ENCODE measurements around the gene LRG1.
"Not testable (repeated sequence)": the region's sequence is repeated elsewhere in the genome, so short reads cannot be mapped to it uniquely, and the experiment has no call there.

The LRG1 gene

DNA sequence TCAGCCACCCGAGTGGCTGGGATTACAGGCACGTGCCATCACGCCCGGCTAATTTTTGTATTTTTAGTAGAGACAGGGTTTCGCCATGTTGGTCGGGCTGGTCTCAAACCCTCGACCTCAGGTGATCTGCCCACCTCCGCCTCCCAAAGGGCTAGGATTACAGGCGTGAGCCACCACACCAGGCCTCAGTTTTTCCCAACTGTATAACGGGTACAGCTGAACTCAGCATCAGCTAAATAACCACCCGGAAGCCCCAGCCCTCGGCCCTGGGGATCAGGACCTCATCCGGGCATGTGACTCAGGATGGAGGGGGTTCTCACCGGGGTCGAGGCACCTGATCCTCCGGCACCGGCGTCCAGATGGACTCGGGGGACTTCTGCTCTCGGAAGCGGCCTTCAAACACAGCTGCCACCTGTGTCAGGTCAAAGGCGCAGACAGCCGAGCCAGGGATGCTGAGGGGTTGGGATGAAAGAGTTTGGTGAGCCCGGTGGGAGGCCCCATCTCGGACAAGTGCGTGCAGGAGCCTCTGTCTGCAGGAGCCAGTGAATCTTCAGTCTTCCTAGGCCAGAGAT, 10.7 kb upstream of the LRG1 start:
- no peak for DNase-seq (ENCODE audit: low spot score)

DNA sequence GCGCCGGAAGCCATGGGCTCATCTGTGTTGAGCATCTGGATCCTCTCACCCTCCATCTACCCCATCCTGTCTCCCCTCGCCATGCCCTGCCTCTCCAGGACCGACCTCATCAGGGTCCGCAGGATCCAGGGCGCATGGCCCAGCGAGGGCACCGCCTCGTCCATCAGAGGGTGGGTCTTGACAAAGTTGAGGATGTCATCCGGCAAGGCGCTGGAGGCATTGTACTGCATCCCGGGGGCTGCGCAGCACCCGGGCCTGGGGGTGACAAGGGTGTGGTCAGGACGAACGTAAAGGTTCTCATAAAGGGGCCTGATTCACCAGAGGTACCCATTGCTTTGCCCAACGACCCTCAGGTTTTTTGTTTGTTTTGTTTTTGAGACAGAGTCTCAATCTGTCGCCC, 10.2 kb upstream of the LRG1 start:
- DNase-seq (ENCODE audit: low spot score), result no peak

DNA sequence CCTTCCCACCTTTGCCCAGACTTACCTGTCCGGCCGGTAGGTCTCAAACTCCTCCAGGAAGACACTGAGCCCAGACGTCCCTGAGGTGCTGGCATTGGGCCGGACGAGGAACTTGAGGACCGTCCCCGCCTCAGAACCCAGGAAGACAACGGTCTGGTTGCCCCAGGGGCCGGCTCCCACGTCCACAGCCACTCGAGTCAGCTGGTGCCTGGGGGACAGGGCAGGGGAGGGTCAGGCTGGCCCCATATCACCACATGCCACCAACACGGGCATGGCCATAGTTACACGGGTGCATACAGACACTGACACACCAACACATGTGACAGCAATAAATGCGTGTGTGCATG, 8.4 kb upstream of the LRG1 start:
- no peak for DNase-seq (ENCODE audit: low spot score)

- DNase-seq (ENCODE audit: low spot score), result no peak
Observed at GRCh38 chr19:4547303-4548237, 7.7 kb upstream of the LRG1 start.

GRCh38 chr19:4543842-4544647, 4.2 kb upstream of the LRG1 start:
- no peak for DNase-seq (ENCODE audit: low spot score)

- no peak for DNase-seq (ENCODE audit: low spot score)
Observed at GRCh38 chr19:4542896-4543841, 3.3 kb upstream of the LRG1 start.

GRCh38 chr19:4541806-4542145, 1.9 kb upstream of the LRG1 start:
- not testable (repeated sequence) for DNase-seq (ENCODE audit: low spot score)

- no peak for DNase-seq (ENCODE audit: low spot score)
Observed at GRCh38 chr19:4541114-4541805, 1.4 kb upstream of the LRG1 start.

DNA sequence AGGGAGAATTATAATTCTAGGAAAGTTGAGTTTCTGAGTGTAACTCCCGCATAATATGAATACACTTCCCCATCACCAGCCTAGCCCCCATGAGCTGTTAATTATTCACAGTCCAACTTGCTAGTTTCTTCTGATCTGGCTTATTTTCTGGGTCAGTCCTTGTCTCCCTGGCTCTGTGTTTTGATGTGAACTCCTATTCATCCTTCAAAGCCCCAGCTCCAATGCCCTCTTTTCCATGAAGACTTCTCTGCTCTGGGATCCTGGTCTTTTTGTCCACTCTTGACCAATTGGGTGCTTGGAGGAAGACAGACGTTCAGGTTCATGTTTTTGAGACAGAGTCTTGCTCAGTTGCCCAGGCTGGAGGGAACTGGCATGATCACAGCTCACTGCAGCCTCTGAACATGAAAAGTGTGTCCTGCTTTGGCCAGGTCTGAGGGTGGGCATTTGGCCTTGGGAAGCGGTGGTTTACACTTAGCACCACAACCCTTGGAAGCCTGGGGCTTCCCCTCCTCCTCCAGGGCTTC, 605 bp downstream of the LRG1 start:
- no peak for DNase-seq (ENCODE audit: low spot score)

DNA sequence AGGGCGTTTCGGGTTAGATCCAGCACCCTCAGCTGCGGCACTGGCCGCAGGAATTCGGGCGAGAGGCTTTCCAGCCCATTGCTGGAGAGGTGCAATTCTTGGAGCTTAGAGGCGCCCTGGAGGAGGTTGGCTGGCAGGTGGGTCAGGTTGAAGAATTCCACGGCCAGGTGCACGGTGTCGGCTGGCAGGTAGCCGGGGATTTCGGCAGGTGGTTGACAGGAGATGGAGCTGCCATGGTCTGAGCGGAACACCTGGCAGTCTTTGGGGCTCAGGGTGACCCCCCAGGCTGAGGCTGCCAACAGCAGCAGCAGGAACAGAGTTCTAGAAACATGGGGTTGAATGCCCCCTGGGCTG, 1.3 kb downstream of the LRG1 start:
- no peak for DNase-seq (ENCODE audit: low spot score)

DNA sequence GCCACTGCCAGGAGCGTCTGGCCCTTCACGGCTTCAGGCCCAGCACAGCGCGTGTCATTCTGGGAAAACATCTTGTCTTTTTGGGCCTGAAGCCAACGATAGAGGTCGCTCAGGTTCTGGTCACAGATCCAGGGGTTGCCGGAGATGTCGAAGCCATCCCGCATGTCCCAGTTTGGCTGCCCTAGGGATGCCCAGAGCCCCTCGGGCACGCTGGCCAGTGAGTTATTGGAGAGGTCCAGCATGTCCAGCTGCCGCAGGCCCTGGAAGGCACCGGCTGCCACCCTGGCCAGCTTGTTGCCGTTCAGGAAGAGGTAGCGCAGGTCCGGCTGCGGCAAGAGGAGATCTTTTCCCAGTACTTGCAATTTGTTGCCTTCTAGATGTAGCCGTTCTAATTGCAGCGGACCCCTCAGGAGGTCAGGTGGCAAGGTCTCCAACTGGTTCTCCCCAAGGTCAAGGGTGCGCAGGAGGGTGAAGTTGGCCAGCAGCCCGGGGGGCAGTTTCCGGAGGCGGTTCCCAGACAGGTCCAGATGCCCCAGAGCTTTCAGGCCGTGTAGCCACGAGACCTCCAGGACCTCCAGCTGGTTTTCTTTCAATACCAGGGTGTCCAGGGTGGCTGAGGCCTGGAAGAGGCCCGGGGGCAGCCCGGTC, 1.8 kb downstream of the LRG1 start:
- DNase-seq (ENCODE audit: low spot score), result no peak

DNA sequence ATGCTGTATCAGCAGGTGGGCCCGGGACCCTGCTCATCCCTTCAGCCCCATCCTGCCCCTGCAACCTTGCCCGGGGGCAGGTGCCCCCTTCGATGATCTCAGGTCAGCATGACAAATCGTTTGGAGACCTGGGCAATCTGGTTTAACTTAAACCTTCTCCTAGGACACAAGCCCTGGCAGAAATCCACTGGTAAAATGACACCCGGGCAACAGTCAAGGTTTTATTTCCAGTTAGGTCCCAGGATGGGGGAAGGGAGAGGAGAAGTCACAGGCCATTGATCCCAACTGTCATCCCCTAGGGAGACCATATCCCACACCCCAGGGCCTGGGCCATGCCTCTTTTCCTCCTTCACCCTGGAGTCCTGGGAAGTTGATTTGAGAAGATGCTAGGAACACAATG, 3.0 kb downstream of the LRG1 start:
- DNase-seq (ENCODE audit: low spot score), result no peak

DNA sequence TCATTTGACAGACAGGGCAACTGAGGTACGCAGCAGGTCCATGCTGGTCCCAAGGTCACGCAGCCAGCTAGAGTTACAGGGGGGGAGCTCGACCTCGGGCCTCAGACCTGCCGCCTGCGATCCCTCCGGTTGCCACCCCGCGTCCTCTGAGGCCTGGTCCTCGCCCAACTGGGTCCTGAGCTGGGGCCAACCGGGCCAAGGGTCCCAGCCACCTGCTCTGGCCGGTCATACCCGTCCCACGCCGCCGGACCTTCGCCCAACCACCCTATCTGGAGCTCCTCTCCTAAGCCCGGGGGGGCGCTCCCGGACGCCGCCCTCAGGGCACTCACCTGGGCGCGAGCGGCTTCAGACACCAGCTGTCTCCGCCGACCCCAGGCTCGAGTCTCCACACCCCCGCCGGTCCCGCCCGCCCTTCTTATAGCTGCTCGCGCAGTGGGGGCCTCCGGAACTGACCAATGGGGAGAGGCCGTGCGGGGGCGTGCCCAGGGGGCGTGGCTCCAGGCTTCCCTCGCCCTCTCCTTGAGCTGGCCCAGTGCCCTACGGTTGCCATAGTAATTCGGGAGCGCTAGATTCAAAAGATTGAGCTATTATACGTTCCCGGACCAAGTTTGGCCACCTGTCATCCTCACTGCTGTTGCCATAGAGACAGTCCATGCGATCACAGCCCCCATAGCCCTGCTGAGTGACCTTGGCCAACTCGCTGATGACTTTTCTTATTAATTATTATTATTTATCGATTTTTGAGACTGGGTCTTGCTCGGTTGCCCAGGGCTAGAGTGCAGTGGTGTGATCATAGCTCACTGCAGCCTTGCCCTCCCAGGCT, 4.8 kb downstream of the LRG1 start, which contains the start of gene PLIN5:
TSS of gene PLIN5 (minus strand) at position 389 of the 823 bp plus-strand sequence. CDS start 1,150 bp downstream, outside the sequence.
- peak; percentile 77 for DNase-seq (ENCODE audit: low spot score)

DNA sequence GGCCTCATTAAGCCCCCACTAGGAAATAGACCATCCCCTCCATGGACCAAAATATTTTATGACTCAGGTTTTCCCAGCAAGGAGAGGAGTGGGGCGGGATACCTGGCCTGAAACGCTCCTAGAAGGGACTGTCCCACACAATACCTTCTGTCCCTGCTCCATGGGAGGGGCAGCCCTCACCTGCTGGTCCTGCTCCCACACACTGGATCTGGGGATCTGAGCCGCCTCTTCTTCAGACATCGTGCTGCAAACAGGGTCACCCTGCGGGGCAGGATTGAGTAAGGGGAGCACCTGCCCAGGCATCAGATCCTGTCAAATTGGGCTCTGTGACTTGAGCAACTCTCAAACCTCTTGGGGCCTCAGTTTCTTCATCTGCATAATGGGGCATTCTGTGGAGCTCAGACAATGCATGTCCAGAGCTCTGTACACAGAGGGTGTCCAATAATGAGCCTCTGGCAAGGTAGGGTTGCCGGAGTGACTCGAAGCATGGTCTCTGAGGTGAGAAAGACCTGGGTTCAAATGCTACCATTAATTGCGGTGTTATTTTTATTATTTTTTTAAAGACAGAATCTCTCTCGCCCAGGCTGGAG, 5.9 kb downstream of the LRG1 start:
- no peak for DNase-seq (ENCODE audit: low spot score)

GRCh38 chr19:4533334-4533733, 6.5 kb downstream of the LRG1 start:
- DNase-seq (ENCODE audit: low spot score), result no peak

GRCh38 chr19:4531562-4532165, 8.2 kb downstream of the LRG1 start:
- no peak for DNase-seq (ENCODE audit: low spot score)

GRCh38 chr19:4529924-4530522, 9.8 kb downstream of the LRG1 start:
- DNase-seq (ENCODE audit: low spot score), result no peak

DNA sequence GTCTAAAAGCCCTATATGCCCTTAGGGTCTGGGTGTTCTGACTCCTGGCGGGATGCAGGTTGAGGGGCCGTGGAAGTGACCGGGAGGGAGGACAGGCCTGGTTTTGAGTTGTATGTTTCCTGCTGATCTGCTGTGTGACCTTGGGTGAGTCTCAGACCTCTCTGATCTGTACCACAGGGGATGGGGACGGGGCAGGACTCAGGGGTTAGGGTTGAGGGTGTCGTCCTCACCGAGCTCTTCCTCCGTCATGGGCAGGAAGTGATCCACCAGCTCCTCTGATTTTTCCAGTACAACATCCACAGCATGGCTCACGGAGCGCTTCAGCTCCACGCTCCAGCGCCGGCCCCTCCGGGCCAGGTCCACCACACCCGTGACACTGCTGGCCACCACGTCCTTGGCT, 11.0 kb downstream of the LRG1 start:
- no peak for DNase-seq (ENCODE audit: low spot score)

Measured in RKO (cell line).